CD4-positive, CD25-positive, alpha-beta regulatory T cell (primary cell): ENCODE results near the gene TUBE1. TPM values are rescaled to one million over a fixed set of nuclear protein-coding genes. Genes with fewer than 3 reads are reported as not detected.
"Not testable (repeated sequence)": the region's sequence is repeated elsewhere in the genome, so short reads cannot be mapped to it uniquely, and the experiment has no call there.

Experiments used
- ATAC-seq, 2 donors: fragments of 150-1000 bp; cut with Tn5 transposase; one replicate each; pipeline ENCODE4 v1.10.0; 2021; ENCODE audit warnings: low read depth in 2 of 2, moderate number of reproducible peaks in 2 of 2, moderate library complexity in 1 of 2
- DNase-seq, 3 donors: peaks; one replicate each; pipeline versions ENCODE4 v3.0.0 to v3.0.0-alpha.2; 2012 to 2022; ENCODE audit warnings: mixed read lengths in 1 of 3
- H3K27ac ChIP-seq: one replicate; pipeline ENCODE4 v1.7.0; 2013; ENCODE audit warnings: mild to moderate bottlenecking, low read length; ENCODE audit not compliant: insufficient read depth, poor library complexity, severe bottlenecking
- H3K27me3 ChIP-seq: one replicate; pipeline ENCODE4 v1.7.0; 2013; ENCODE audit warnings: low read length; ENCODE audit not compliant: control insufficient read depth, insufficient read depth
- H3K36me3 ChIP-seq: one replicate; pipeline ENCODE4 v1.7.0; 2013; ENCODE audit warnings: mild to moderate bottlenecking, low read length, moderate library complexity; ENCODE audit not compliant: control insufficient read depth, insufficient read depth
- H3K4me1 ChIP-seq: 2 replicates; pipeline ENCODE4 v1.7.0; 2013; ENCODE audit warnings: mild to moderate bottlenecking, low read length; ENCODE audit not compliant: insufficient read depth, control insufficient read depth, poor library complexity, severe bottlenecking
- H3K4me3 ChIP-seq: one replicate; pipeline ENCODE4 v1.7.0; 2013; ENCODE audit warnings: low read depth, mild to moderate bottlenecking, low read length, moderate library complexity
- H3K9me3 ChIP-seq, 2 experiments: 1 replicate in 1 of 2; 2 replicates in 1 of 2; pipeline ENCODE4 v1.7.0; 2013; ENCODE audit warnings: low read length in 2 of 2, mild to moderate bottlenecking in 1 of 2, moderate library complexity in 1 of 2; ENCODE audit not compliant: control insufficient read depth in 2 of 2
- H3K27ac Mint-ChIP-seq, 3 donors: one replicate each; pipeline ENCODE4 v1.8.0; 2020 to 2022; ENCODE audit warnings: mild to moderate bottlenecking in 3 of 3, mixed read lengths in 3 of 3, moderate library complexity in 2 of 3
- H3K27me3 Mint-ChIP-seq: one replicate; pipeline ENCODE4 v1.8.0; 2022; ENCODE audit warnings: mild to moderate bottlenecking, mixed read lengths
- H3K36me3 Mint-ChIP-seq: one replicate; pipeline ENCODE4 v1.8.0; 2020; ENCODE audit warnings: mixed read lengths
- H3K4me1 Mint-ChIP-seq, 4 donors: one replicate each; pipeline ENCODE4 v1.8.0; 2020 to 2022; ENCODE audit warnings: mixed read lengths in 4 of 4, mild to moderate bottlenecking in 1 of 4
- H3K4me3 Mint-ChIP-seq, 4 donors: one replicate each; pipeline ENCODE4 v1.8.0; 2020 to 2022; ENCODE audit warnings: mild to moderate bottlenecking in 4 of 4, mixed read lengths in 4 of 4, moderate library complexity in 3 of 4
- H3K9me3 Mint-ChIP-seq, 7 donors: one replicate each; pipeline ENCODE4 v1.8.0; 2020 to 2022; ENCODE audit warnings: mixed read lengths in 7 of 7, mild to moderate bottlenecking in 3 of 7, moderate library complexity in 2 of 7
- polyA plus RNA-seq, 4 donors: library from polyadenylated mRNA; unstranded; fragments of 300-500 nt; fragmentation: Illumina TruSeq; gene quantifications; one replicate each; pipeline ENCODE4 v1.2.3, GENCODE V29; 2021
- total RNA-seq: library from RNA; stranded (reverse); gene quantifications from one replicate; pipeline ENCODE4 v1.2.3, GENCODE V29; 2022

TUBE1 gene
- total and polyA plus RNA-seq, 5 donors from 2014 or later, result 11.5 to 21.4 (median 13.1) TPM

DNA sequence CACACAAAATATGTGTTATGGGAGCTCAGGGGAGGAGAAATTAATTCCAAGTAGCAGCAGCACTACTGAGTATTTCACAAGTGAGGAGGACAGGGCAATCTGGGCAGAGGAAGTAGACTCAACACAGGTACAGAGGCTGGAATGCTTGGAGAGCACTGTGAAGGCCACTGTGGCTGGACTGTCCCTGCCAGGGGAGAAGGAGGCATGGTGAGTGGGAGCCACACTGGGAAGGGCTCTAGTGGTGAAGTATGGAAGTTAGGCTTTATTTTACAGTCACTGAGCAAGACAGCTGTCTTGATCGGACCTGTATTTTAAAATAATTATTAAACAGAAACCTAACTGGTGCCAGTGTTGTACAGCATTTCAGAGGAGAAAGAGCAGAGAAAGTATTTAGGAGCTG, 28.9 kb upstream of the TUBE1 start:
- Mint-ChIP-seq H3K36me3 (no peaks in the 10 kb centered on the region), H3K4me1 (no peaks in the 10 kb centered on the region), H3K9me3 (peaks cover 0 to 3% (median 0%) of the 10 kb centered on the region in 7 donors), H3K27me3 (peaks cover 46% of the 10 kb centered on the region), H3K4me3 (no peak overlapping the region), H3K27ac (no peak overlapping the region)
- H3K4me3 ChIP-seq, result no peak overlapping the region
- ATAC-seq, result no peak
- H3K9me3 ChIP-seq, result no peaks in the 10 kb centered on the region
- peaks cover 14% of the 10 kb centered on the region for H3K27me3 ChIP-seq
- H3K4me1 ChIP-seq, result no peaks in the 10 kb centered on the region
- no peak overlapping the region for H3K27ac ChIP-seq
- H3K36me3 ChIP-seq, result no peaks in the 10 kb centered on the region
- DNase-seq, result no peak

DNA sequence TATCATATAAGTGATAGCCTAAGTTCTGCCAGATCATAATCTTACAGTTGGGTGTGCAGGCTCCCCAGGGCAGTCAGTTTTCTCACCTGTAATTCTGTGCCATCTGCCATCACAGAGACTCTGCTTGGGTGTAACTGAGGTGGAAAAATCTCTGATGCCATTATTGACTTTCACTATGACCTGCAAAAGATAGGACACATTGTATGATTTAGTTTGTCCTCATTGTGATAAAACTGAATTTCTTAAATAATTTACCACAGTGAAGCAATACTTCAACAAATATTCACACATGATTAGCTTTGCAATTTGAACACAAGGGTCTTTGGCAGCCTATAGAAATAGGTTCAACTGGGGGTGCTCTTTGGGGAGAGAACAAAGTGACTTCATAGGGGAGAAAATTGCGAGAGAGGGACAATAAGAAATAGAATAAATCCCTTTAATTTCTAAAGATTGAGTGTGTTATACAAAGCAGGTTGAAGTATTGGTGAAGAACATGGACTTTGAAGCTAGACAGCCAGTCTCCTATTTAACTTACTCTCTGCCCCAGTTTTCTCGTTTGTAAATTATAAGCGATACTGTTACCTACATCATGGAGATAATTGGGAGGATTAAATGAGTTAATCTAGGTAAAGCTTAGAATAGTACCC, 27.4 kb upstream of the TUBE1 start:
- H3K27ac ChIP-seq, result no peak overlapping the region
- peaks cover 0 to 3% (median 0%) of the 10 kb centered on the region in 7 donors for H3K9me3 Mint-ChIP-seq
- H3K9me3 ChIP-seq, result no peaks in the 10 kb centered on the region
- H3K4me3 Mint-ChIP-seq, result no peak overlapping the region
- no peaks in the 10 kb centered on the region for H3K4me1 Mint-ChIP-seq
- no peaks in the 10 kb centered on the region for H3K36me3 ChIP-seq
- no peak overlapping the region for H3K4me3 ChIP-seq
- no peak for DNase-seq
- H3K27ac Mint-ChIP-seq, result no peak overlapping the region
- H3K27me3 Mint-ChIP-seq, result peaks cover 45% of the 10 kb centered on the region
- H3K27me3 ChIP-seq, result peaks cover 12% of the 10 kb centered on the region
- H3K4me1 ChIP-seq, result no peaks in the 10 kb centered on the region
- no peak for ATAC-seq
- H3K36me3 Mint-ChIP-seq, result no peaks in the 10 kb centered on the region

DNA sequence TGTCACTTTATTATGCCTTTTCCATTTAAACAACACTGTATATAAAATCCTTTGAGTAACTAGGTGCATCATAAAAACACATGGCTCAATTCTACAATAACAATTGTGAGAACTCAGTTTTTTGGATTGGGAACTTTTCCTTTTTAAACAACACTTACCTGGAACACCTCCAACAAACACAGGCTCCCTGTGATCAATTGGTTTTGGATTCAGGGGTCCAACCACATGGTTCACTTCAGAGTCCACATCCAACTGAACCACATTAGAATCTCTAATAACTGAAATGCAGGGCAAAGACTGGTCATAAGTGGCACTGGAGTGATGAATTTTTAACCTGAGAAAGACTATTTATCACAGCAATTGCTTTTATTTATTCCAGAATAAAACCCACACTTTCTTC, 26.6 kb upstream of the TUBE1 start:
- H3K27ac ChIP-seq, result no peak overlapping the region
- no peak overlapping the region for H3K4me3 Mint-ChIP-seq

DNA sequence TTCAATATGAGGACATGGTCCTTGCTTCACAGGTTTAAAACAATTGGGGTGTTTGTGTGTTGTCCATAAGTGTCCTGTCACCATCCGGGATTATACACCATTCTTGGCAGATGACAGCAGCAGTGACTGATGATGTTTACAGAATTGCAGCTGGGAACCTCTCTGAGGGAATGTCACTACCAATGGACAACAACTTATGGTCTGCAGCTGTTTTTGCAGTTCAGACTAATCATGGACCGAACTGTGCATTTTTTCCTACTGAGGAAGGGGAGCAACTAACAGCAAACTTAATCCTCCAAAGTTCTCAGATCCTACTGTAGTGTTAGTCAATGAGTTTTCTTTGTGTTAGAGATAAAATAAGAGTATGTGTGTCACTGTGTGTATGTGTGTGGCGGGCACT, 26.1 kb upstream of the TUBE1 start:
- no peaks in the 10 kb centered on the region for H3K36me3 Mint-ChIP-seq

More for the DNA sequence above, 26.6 kb upstream of the TUBE1 start:
- H3K36me3 ChIP-seq, result no peaks in the 10 kb centered on the region
- H3K4me1 Mint-ChIP-seq, result no peaks in the 10 kb centered on the region
- H3K4me3 ChIP-seq, result no peak overlapping the region
- H3K27ac Mint-ChIP-seq, result no peak overlapping the region
- DNase-seq, result no peak
- no peaks in the 10 kb centered on the region for H3K36me3 Mint-ChIP-seq
- ATAC-seq, result no peak
- no peaks in the 10 kb centered on the region for H3K4me1 ChIP-seq
- peaks cover 45% of the 10 kb centered on the region for H3K27me3 Mint-ChIP-seq
- H3K9me3 Mint-ChIP-seq, result no peaks in the 10 kb centered on the region
- H3K9me3 ChIP-seq, result no peaks in the 10 kb centered on the region
- H3K27me3 ChIP-seq, result peaks cover 15% of the 10 kb centered on the region

DNA sequence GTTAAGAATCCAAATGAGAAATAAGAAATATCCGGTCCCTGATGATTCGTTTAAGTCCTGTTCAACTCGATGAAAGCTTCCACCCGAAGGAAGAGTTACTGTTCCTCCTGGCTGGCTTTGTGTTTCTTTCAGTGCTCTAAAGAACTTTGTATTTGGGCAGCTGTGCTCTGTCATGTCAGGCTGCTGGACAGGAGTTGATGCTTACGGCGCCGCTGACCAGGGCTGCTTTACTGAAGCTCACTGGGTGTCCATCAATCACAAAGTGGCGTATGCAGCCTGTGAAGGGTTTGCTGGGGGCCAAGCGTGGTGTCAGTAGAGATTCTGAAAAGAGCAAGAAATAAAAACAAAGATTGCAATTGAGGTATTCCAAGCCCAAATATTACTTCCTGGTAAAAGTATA, 22.0 kb upstream of the TUBE1 start:
- Mint-ChIP-seq H3K27ac (no peak overlapping the region), H3K27me3 (peaks cover 35% of the 10 kb centered on the region), H3K4me1 (no peaks in the 10 kb centered on the region), H3K4me3 (no peak overlapping the region), H3K9me3 (peaks cover 0 to 12% (median 5%) of the 10 kb centered on the region in 7 donors), H3K36me3 (no peaks in the 10 kb centered on the region)
- no peak overlapping the region for H3K27ac ChIP-seq
- no peak overlapping the region for H3K4me3 ChIP-seq
- H3K4me1 ChIP-seq, result no peaks in the 10 kb centered on the region
- no peaks in the 10 kb centered on the region for H3K9me3 ChIP-seq
- no peak for ATAC-seq
- no peaks in the 10 kb centered on the region for H3K36me3 ChIP-seq
- no peak for DNase-seq
- peaks cover 26% of the 10 kb centered on the region for H3K27me3 ChIP-seq

More for the DNA sequence above, 26.1 kb upstream of the TUBE1 start:
- Mint-ChIP-seq H3K4me3 (no peak overlapping the region), H3K27ac (no peak overlapping the region), H3K9me3 (no peaks in the 10 kb centered on the region), H3K27me3 (peaks cover 45% of the 10 kb centered on the region), H3K4me1 (no peaks in the 10 kb centered on the region)
- Histone ChIP-seq H3K27me3 (peaks cover 15% of the 10 kb centered on the region), H3K4me3 (no peak overlapping the region), H3K4me1 (no peaks in the 10 kb centered on the region), H3K36me3 (no peaks in the 10 kb centered on the region), H3K9me3 (no peaks in the 10 kb centered on the region), H3K27ac (no peak overlapping the region)
- ATAC-seq (no peak), DNase-seq (no peak)

DNA sequence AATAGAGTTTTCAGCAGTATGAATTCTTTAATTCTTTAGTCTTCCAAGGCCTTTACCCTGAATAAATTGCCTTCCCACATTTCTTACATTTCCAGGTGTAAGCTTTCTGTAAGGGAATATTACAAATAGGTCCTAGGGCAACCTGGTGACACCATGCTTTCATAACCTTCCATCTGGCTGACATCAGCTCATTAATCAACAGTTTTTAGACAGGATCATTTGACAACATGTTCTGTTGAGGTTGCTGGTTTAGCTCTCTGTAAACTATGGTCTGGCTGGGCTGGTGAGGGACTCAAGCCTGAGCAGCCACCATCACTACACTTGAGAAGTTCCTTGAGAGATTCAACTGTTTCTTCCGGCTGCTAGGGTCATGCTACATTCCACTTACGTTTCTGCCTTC, 19.3 kb upstream of the TUBE1 start:
- H3K27me3 Mint-ChIP-seq, result peaks cover 39% of the 10 kb centered on the region
- peaks cover 0 to 12% (median 5%) of the 10 kb centered on the region in 7 donors for H3K9me3 Mint-ChIP-seq
- ATAC-seq (no peak), DNase-seq (no peak)
- H3K36me3 Mint-ChIP-seq, result peaks cover 3% of the 10 kb centered on the region
- no peak overlapping the region for H3K27ac Mint-ChIP-seq
- Histone ChIP-seq H3K4me1 (no peaks in the 10 kb centered on the region), H3K27ac (no peak overlapping the region), H3K27me3 (peaks cover 26% of the 10 kb centered on the region), H3K4me3 (no peak overlapping the region), H3K9me3 (no peaks in the 10 kb centered on the region), H3K36me3 (no peaks in the 10 kb centered on the region)
- no peaks in the 10 kb centered on the region for H3K4me1 Mint-ChIP-seq
- H3K4me3 Mint-ChIP-seq, result no peak overlapping the region

DNA sequence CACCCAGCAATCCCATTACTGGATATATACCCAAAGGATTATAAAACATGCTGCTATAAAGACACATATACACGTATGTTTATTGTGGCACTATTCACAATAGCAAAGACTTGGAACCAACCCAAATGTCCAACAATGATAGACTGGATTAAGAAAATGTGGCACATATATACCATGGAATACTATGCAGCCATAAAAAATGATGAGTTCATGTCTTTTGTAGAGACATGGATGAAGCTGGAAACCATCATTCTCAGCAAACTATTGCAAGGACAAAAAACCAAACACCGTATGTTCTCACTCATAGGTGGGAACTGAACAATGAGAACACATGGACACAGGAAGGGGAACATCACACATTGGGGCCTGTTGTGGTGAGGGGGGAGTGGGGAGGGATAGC, 18.7 kb upstream of the TUBE1 start:
- H3K27ac Mint-ChIP-seq, H3K4me3 Mint-ChIP-seq, H3K36me3 ChIP-seq, H3K9me3 ChIP-seq, H3K4me3 ChIP-seq, H3K4me1 ChIP-seq, ATAC-seq, H3K27ac ChIP-seq, H3K4me1 Mint-ChIP-seq, H3K36me3 Mint-ChIP-seq, DNase-seq: not testable (repeated sequence)
- peaks cover 26% of the 10 kb centered on the region for H3K27me3 ChIP-seq
- H3K9me3 Mint-ChIP-seq, result peaks cover 0 to 12% (median 5%) of the 10 kb centered on the region in 7 donors
- peaks cover 38% of the 10 kb centered on the region for H3K27me3 Mint-ChIP-seq

DNA sequence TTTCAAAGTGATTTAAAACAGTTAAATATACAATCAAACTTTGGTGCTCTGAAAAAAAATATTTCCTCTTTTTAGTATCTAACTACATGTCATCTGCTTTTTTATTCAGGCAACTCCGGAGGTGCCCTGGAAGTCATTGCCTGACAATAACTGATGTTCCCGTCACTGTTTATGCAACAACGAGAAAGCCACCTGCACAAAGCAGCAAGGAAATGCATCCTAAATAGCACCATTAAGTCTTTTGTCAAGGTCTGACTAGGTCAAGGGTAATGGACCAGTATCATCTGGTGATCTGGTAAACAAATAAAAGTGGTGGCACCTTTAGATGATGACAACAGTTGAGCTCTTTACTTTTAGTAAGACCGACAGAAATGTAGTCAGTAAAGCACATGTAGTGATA, 13.3 kb upstream of the TUBE1 start:
- DNase-seq (no peak), ATAC-seq (no peak)
- H3K27me3 Mint-ChIP-seq, result peaks cover 43% of the 10 kb centered on the region
- H3K4me3 Mint-ChIP-seq, result no peak overlapping the region
- Histone ChIP-seq H3K36me3 (no peaks in the 10 kb centered on the region), H3K9me3 (no peaks in the 10 kb centered on the region), H3K4me3 (no peak overlapping the region), H3K27ac (no peak overlapping the region), H3K27me3 (peaks cover 16% of the 10 kb centered on the region), H3K4me1 (no peaks in the 10 kb centered on the region)
- H3K36me3 Mint-ChIP-seq, result peaks cover 12% of the 10 kb centered on the region
- no peak overlapping the region for H3K27ac Mint-ChIP-seq
- no peaks in the 10 kb centered on the region for H3K4me1 Mint-ChIP-seq
- peaks cover 0 to 9% (median 5%) of the 10 kb centered on the region in 7 donors for H3K9me3 Mint-ChIP-seq
